GM21360 (cell line): ENCODE measurements around the gene RPP25L.

Source experiments
- ATAC-seq: cut with Tn5 transposase; IDR thresholded peaks from one replicate; pipeline ENCODE4 v1.9.1; 2021; ENCODE audit warnings: mild to moderate bottlenecking, moderate library complexity; ENCODE audit not compliant: unreplicated experiment

Gene RPP25L

GRCh38 chr9:34638138-34638445 is 26.2 kb upstream of the RPP25L start:
- no peak for ATAC-seq

GRCh38 chr9:34637356-34638137 is 25.6 kb upstream of the RPP25L start, which contains the start of gene SIGMAR1:
TSS of gene SIGMAR1 (minus strand) at chr9:34637787. CDS start at chr9:34637697, 90 bp downstream.
- ATAC-seq, result peak; percentile 81

GRCh38 chr9:34636791-34637355 is 25.0 kb upstream of the RPP25L start:
- no peak for ATAC-seq

- no peak for ATAC-seq
Measured at GRCh38 chr9:34635556-34635955, 23.7 kb upstream of the RPP25L start.

- no peak for ATAC-seq
Measured at GRCh38 chr9:34634551-34635248, 22.8 kb upstream of the RPP25L start.

GRCh38 chr9:34633851-34634550 is 22.1 kb upstream of the RPP25L start:
- no peak for ATAC-seq

- no peak for ATAC-seq
Measured at GRCh38 chr9:34633166-34633565, 21.3 kb upstream of the RPP25L start.

GRCh38 chr9:34630402-34631154 is 18.7 kb upstream of the RPP25L start:
- ATAC-seq, result no peak

- no peak for ATAC-seq
Measured at GRCh38 chr9:34629491-34629808, 17.6 kb upstream of the RPP25L start.

- ATAC-seq, result peak; percentile 51
Measured at GRCh38 chr9:34628656-34629490, 17.0 kb upstream of the RPP25L start, which contains the start of gene ARID3C. TSS of gene ARID3C (minus strand) at chr9:34629066. CDS start at chr9:34628014, 1,052 bp downstream.

GRCh38 chr9:34627716-34628655 is 16.1 kb upstream of the RPP25L start:
- ATAC-seq, result no peak

GRCh38 chr9:34625186-34625486 is 13.2 kb upstream of the RPP25L start:
- no peak for ATAC-seq

GRCh38 chr9:34624475-34625185 is 12.7 kb upstream of the RPP25L start:
- no peak for ATAC-seq

- no peak for ATAC-seq
Measured at GRCh38 chr9:34623374-34624235, 11.7 kb upstream of the RPP25L start.

- peak; percentile 90 for ATAC-seq
Measured at GRCh38 chr9:34620061-34620994, 8.4 kb upstream of the RPP25L start, which contains the start of gene DCTN3. TSS of gene DCTN3 (minus strand) at chr9:34620495. CDS start at chr9:34620464, 31 bp downstream.

GRCh38 chr9:34615132-34615531 is 3.2 kb upstream of the RPP25L start:
- ATAC-seq, result no peak
